HepG2 (cell line): ENCODE measurements around the gene SAE1. TPM values are rescaled to one million over a fixed set of nuclear protein-coding genes. Genes with fewer than 3 reads are reported as not detected.

ENCODE experiments used
- AGO2 ChIP-seq: fragments of 200-400 bp; formaldehyde crosslinking; optimal IDR thresholded peaks from 2 replicates; pipeline ENCODE3; 2017; ENCODE audit warnings: mild to moderate bottlenecking, low read depth, low read length, moderate library complexity
- CBFB ChIP-seq: sonication (generic); formaldehyde crosslinking; IDR thresholded peaks from 2 replicates; pipeline ENCODE4 v1.4.0; 2020; ENCODE audit warnings: missing genetic modification reagents
- CEBPB ChIP-seq: IDR thresholded peaks from 2 replicates; pipeline ENCODE4 v1.6.1; 2011; ENCODE audit warnings: low read depth, low read length, improper control_type of control experiment, borderline replicate concordance
- FOSL2 ChIP-seq: sonication (generic); formaldehyde crosslinking; IDR thresholded peaks from 2 replicates; pipeline ENCODE4 v1.4.0; 2020; ENCODE audit warnings: missing genetic modification reagents
- ISX ChIP-seq: sonication (generic); formaldehyde crosslinking; conservative IDR thresholded peaks from 2 replicates; pipeline ENCODE4 v1.5.0; 2020; ENCODE audit warnings: missing genetic modification reagents
- NFE2L1 ChIP-seq: sonication (generic); formaldehyde crosslinking; IDR thresholded peaks from 2 replicates; pipeline ENCODE4 v1.4.0; 2020; ENCODE audit warnings: missing genetic modification reagents, mild to moderate bottlenecking, borderline replicate concordance
- NR1H2 ChIP-seq: sonication (generic); formaldehyde crosslinking; IDR thresholded peaks from 2 replicates; pipeline ENCODE4 v1.8.1; 2022; ENCODE audit warnings: low read depth, missing genetic modification reagents, borderline replicate concordance
- REPIN1 ChIP-seq: sonication (generic); formaldehyde crosslinking; IDR thresholded peaks from 2 replicates; pipeline ENCODE4 v1.8.0; 2022; ENCODE audit warnings: missing genetic modification reagents, low read depth, mild to moderate bottlenecking, borderline replicate concordance
- SMARCE1 ChIP-seq: fragments of 450-650 bp; IDR thresholded peaks from 2 replicates; pipeline ENCODE4 v1.6.1; 2017; ENCODE audit warnings: borderline replicate concordance
- SOX5 ChIP-seq: IDR thresholded peaks from 2 replicates; pipeline ENCODE4 v1.6.1; 2016; ENCODE audit warnings: borderline replicate concordance
- TBL1XR1 ChIP-seq: fragments of 150-350 bp; IDR thresholded peaks from 2 replicates; pipeline ENCODE4 v1.6.1; 2014; ENCODE audit warnings: borderline replicate concordance, low read length; ENCODE audit not compliant: partially characterized antibody
- ZNF670 ChIP-seq: sonication (generic); formaldehyde crosslinking; IDR thresholded peaks from 2 replicates; pipeline ENCODE4 v1.8.0; 2022; ENCODE audit warnings: mild to moderate bottlenecking, missing genetic modification reagents, borderline replicate concordance
- ZNF709 ChIP-seq: sonication (generic); formaldehyde crosslinking; IDR thresholded peaks from 2 replicates; pipeline ENCODE4 v1.5.0; 2020; ENCODE audit warnings: mild to moderate bottlenecking, missing genetic modification reagents
- ZNF766 ChIP-seq: sonication (generic); formaldehyde crosslinking; IDR thresholded peaks from 2 replicates; pipeline ENCODE4 v1.5.0; 2020; ENCODE audit warnings: missing genetic modification reagents, borderline replicate concordance
- ZNF790 ChIP-seq: sonication (generic); formaldehyde crosslinking; IDR thresholded peaks from 2 replicates; pipeline ENCODE4 v1.8.0; 2022; ENCODE audit warnings: missing genetic modification reagents, mild to moderate bottlenecking, borderline replicate concordance
- polyA plus RNA-seq, 8 experiments: library from polyadenylated mRNA; depleted of rRNA in 3 of 8; stranded (reverse) in 7 of 8; unstranded in 1 of 8; fragments of >200 nt; fragmentation: Illumina TruSeq in 4 of 8; extraction: Trizol in 4 of 8; gene quantifications; 2 replicates each; pipeline versions ENCODE4 v1.2.1 to v1.2.3, GENCODE V29; 2011 to 2016; ENCODE audit warnings: low read depth in 4 of 8, missing spikeins in 1 of 8, mixed read lengths in 1 of 8; ENCODE audit not compliant: insufficient read depth in 1 of 8
- total RNA-seq, 5 experiments: library from RNA; depleted of rRNA; stranded (reverse); fragments of >200 nt; fragmentation: Illumina TruSeq; extraction: Trizol; gene quantifications; 2 replicates each; pipeline ENCODE4 v1.2.3, GENCODE V29; 2016; ENCODE audit warnings: low read depth in 1 of 5
- TF ChIP-seq, protein P1 (sequence below): sonication (generic); formaldehyde crosslinking; IDR thresholded peaks from 2 replicates; pipeline ENCODE4 v1.4.0; 2020; ENCODE audit warnings: missing genetic modification reagents
- TF ChIP-seq, protein P2 (sequence below): sonication (generic); formaldehyde crosslinking; IDR thresholded peaks from 2 replicates; pipeline ENCODE4 v1.4.0; 2020; ENCODE audit warnings: missing genetic modification reagents
- TF ChIP-seq, protein P3 (sequence below): sonication (generic); formaldehyde crosslinking; IDR thresholded peaks from 2 replicates; pipeline ENCODE4 v1.4.0; 2020; ENCODE audit warnings: missing genetic modification reagents

The SAE1 gene
- total and polyA plus RNA-seq, 2 of the 13 experiments (the other 11 are each of a cell fraction or from before 2014, with no cell fraction given), result 87.6 to 197 TPM

DNA sequence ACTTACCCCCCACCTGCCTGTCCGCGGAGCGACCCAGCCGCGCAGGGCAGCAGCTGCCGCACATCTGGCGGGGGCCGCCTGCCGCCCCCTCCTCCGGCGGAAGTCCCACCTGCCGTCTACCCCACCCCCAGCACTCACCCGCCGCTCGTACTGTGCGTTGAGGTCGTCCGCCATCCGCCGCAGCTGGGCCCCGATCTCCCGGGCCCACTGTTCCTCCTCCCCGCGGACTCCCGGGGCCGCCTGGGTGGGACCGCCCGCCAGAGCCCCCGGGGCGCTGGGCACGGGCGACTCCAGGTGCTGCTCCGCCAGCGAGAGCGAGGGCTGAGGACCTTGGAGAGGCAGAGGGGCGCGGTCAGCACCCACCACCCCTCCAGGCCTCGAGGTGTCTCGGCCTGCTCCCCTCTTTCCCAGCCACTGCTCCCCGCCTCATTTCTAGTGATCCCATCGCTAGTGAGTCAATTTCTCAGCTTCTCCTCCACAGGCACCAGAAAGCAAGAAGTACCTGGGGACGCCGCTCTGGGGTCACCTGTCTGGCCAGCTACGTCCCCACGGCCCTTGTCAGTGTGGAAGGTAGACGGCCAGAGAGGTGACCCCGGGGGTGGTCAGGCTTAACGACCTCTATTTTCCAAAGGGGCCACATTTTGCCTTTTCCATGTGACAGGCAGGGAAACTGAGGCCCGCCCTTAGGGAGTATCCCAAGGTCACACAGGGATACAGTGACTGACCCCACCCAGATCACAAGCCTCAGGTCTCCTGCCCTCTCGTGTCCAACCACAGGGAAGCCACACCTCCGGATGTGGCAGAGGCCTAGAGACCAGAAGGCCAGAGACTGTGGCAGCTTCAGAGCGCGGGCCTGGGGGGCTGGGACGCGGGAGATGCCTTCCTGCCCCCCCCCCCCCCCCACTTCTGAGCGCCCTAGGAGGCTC lies 96.1 kb downstream of the SAE1 start (continued):
- TF ChIP-seq REPIN1 (no peak), NFE2L1 (CRISPR knock-in tag) (no peak), ZNF790 (CRISPR knock-in tag) (no peak; the same call in 1 of the 2 replicates), CEBPB (no peak), NR1H2 (CRISPR knock-in tag) (no peak), ZNF766 (CRISPR knock-in tag) (0 out of 2 replicates have a peak, but pooled peaks have one; percentile 23), SMARCE1 (no peak), ZNF670 (CRISPR knock-in tag) (no peak), ISX (CRISPR knock-in tag) (no peak; the same call in 1 of the 2 replicates), SOX5 (no peak; the same call in 1 of the 2 replicates), FOSL2 (CRISPR knock-in tag) (no peak; the same call in 1 of the 2 replicates), TBL1XR1 (no peak), ZNF709 (CRISPR knock-in tag) (peak; percentile 24; the same call in 1 of the 2 replicates), AGO2 (peak; percentile 100), CBFB (CRISPR knock-in tag) (no peak; the same call in 1 of the 2 replicates)
- TF ChIP-seq, protein P1, sequence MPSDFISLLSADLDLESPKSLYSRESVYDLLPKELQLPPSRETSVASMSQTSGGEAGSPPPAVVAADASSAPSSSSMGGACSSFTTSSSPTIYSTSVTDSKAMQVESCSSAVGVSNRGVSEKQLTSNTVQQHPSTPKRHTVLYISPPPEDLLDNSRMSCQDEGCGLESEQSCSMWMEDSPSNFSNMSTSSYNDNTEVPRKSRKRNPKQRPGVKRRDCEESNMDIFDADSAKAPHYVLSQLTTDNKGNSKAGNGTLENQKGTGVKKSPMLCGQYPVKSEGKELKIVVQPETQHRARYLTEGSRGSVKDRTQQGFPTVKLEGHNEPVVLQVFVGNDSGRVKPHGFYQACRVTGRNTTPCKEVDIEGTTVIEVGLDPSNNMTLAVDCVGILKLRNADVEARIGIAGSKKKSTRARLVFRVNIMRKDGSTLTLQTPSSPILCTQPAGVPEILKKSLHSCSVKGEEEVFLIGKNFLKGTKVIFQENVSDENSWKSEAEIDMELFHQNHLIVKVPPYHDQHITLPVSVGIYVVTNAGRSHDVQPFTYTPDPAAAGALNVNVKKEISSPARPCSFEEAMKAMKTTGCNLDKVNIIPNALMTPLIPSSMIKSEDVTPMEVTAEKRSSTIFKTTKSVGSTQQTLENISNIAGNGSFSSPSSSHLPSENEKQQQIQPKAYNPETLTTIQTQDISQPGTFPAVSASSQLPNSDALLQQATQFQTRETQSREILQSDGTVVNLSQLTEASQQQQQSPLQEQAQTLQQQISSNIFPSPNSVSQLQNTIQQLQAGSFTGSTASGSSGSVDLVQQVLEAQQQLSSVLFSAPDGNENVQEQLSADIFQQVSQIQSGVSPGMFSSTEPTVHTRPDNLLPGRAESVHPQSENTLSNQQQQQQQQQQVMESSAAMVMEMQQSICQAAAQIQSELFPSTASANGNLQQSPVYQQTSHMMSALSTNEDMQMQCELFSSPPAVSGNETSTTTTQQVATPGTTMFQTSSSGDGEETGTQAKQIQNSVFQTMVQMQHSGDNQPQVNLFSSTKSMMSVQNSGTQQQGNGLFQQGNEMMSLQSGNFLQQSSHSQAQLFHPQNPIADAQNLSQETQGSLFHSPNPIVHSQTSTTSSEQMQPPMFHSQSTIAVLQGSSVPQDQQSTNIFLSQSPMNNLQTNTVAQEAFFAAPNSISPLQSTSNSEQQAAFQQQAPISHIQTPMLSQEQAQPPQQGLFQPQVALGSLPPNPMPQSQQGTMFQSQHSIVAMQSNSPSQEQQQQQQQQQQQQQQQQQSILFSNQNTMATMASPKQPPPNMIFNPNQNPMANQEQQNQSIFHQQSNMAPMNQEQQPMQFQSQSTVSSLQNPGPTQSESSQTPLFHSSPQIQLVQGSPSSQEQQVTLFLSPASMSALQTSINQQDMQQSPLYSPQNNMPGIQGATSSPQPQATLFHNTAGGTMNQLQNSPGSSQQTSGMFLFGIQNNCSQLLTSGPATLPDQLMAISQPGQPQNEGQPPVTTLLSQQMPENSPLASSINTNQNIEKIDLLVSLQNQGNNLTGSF (CRISPR knock-in tag), result no peak
- TF ChIP-seq, protein P2, sequence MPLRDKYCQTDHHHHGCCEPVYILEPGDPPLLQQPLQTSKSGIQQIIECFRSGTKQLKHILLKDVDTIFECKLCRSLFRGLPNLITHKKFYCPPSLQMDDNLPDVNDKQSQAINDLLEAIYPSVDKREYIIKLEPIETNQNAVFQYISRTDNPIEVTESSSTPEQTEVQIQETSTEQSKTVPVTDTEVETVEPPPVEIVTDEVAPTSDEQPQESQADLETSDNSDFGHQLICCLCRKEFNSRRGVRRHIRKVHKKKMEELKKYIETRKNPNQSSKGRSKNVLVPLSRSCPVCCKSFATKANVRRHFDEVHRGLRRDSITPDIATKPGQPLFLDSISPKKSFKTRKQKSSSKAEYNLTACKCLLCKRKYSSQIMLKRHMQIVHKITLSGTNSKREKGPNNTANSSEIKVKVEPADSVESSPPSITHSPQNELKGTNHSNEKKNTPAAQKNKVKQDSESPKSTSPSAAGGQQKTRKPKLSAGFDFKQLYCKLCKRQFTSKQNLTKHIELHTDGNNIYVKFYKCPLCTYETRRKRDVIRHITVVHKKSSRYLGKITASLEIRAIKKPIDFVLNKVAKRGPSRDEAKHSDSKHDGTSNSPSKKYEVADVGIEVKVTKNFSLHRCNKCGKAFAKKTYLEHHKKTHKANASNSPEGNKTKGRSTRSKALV, result peak; percentile 79; the same call in 1 of the 2 replicates
- TF ChIP-seq, protein P3, sequence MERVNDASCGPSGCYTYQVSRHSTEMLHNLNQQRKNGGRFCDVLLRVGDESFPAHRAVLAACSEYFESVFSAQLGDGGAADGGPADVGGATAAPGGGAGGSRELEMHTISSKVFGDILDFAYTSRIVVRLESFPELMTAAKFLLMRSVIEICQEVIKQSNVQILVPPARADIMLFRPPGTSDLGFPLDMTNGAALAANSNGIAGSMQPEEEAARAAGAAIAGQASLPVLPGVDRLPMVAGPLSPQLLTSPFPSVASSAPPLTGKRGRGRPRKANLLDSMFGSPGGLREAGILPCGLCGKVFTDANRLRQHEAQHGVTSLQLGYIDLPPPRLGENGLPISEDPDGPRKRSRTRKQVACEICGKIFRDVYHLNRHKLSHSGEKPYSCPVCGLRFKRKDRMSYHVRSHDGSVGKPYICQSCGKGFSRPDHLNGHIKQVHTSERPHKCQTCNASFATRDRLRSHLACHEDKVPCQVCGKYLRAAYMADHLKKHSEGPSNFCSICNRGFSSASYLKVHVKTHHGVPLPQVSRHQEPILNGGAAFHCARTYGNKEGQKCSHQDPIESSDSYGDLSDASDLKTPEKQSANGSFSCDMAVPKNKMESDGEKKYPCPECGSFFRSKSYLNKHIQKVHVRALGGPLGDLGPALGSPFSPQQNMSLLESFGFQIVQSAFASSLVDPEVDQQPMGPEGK (CRISPR knock-in tag), result peak; percentile 94
